ENCODE results near the gene PALLD.

GRCh38 chr4:168451744-168452390 is 45.0 kb upstream of the PALLD start:
- TF ChIP-seq, protein P1, sequence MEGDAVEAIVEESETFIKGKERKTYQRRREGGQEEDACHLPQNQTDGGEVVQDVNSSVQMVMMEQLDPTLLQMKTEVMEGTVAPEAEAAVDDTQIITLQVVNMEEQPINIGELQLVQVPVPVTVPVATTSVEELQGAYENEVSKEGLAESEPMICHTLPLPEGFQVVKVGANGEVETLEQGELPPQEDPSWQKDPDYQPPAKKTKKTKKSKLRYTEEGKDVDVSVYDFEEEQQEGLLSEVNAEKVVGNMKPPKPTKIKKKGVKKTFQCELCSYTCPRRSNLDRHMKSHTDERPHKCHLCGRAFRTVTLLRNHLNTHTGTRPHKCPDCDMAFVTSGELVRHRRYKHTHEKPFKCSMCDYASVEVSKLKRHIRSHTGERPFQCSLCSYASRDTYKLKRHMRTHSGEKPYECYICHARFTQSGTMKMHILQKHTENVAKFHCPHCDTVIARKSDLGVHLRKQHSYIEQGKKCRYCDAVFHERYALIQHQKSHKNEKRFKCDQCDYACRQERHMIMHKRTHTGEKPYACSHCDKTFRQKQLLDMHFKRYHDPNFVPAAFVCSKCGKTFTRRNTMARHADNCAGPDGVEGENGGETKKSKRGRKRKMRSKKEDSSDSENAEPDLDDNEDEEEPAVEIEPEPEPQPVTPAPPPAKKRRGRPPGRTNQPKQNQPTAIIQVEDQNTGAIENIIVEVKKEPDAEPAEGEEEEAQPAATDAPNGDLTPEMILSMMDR (IDR thresholded peaks at IDR 0.05), result no peak
- TF ChIP-seq POLR2A (IDR thresholded peaks at IDR 0.05), result no peak

All from right lobe of liver (tissue), 4 donors.